HG02840 (cell line): Measurements from ENCODE around the gene SH3BP2.

ENCODE experiments used
- ATAC-seq: cut with Tn5 transposase; IDR thresholded peaks from one replicate; pipeline ENCODE4 v1.9.1; 2021; ENCODE audit warnings: mild to moderate bottlenecking, moderate library complexity, moderate number of reproducible peaks; ENCODE audit not compliant: unreplicated experiment, low FRiP score

SH3BP2 gene

DNA sequence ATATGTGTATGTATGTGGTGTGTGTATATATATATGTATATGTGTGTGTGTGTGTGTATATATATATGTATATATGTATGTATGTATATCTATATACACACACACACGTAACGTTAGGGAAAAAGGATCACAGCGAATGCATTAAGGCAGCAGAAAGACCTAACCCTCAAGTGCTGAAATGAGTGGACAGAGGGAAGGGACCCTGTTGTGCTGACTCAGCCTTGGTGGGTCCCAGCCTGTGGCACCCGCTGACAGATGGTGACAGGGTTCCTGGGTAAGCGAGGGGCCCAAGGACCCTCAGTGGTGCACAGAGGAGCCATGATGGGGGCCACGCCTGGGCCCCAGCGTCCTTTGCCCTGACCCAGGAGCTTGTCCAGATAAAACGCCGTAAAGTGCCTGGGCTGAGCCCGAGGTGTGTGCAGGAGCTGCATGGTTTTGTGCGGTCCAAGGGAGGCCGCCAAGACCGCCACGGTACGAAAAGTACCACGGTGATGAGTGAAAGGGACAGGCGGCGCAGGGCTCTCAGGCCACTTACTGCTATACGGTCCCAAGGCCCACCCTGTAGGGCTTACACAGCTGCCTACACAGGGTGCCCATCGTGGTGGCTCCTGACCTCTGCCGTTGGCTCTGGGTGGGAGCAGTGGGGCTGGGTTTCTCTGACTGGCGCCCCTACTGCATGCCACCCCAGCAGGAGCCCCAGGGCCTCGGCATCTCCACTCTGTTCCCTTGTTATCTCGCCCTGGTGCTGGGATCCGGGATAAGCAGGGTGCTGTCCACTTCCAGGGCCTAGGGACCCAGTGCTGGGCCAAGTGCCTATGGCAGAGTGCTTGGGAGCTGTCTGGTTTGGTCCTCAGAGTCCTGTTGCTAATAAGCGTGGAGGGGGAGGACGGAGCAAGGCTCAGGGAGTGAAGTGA lies 10.0 kb downstream of the SH3BP2 start:
- no peak for ATAC-seq

DNA sequence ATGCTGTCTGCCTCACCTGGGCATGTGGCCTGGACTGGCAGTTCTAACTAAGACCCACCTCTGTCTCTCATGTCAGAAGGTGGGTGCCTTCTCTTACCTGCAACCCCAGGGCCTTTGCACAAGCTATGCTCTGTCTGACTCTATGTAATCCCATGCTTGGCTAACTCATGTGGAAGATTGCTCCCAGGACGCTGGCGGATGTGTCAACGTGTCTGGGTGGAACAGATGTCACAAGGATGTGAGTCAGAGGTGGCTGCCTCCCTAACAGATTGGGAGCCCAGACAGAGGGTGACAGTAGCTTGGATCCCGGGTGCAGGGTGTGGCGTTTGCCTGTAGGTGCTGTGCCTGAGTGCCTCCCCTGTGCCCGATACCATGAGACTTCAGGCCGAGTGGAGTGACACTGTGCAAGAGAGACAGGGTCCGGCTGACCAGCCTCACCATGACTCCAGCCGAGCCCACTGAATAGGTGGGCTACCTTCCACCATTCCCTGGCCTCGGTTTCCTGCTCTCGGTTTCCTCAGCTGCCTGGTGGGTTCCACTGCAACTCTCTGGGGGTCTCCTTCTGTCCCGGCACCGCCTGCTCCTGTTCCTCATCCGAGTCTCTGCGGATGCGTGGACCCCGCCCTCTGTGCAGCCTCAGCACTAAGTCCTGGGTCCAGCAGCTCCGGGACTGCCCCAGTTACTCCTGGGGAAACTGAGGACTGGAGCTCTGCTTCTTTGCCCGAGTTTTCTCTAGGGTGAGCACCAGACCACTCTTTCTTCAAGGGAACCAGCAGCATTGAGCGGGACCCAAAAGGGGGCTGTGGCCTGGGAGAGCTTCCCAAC lies 11.0 kb downstream of the SH3BP2 start:
- ATAC-seq: no peak

DNA sequence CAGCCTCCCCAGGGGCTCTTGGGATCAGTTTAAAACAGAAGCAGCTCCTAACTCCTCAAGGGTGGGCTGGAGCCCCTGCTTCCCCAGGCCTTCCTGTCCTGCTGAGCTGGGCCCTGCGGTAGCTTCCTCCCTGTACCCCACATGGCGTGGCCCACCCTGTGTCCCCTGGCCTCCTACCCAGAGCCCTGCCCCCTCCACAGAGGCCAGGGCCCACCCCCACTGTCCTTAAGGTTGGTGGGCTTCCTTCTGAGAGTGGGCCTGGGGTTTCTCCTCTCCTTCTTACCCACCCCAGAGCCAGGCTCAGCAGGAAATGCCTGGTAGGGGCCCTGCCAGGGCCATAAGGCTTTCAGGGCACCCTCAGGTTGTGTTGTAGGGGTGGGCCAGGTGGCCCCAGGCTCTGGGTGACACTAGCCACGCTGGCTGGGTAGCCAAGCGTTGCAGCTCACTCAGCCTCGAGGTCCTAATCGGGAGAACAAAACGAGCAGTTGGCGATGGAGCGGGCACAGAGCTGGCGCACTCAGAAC lies 11.6 kb downstream of the SH3BP2 start:
- no peak for ATAC-seq

DNA sequence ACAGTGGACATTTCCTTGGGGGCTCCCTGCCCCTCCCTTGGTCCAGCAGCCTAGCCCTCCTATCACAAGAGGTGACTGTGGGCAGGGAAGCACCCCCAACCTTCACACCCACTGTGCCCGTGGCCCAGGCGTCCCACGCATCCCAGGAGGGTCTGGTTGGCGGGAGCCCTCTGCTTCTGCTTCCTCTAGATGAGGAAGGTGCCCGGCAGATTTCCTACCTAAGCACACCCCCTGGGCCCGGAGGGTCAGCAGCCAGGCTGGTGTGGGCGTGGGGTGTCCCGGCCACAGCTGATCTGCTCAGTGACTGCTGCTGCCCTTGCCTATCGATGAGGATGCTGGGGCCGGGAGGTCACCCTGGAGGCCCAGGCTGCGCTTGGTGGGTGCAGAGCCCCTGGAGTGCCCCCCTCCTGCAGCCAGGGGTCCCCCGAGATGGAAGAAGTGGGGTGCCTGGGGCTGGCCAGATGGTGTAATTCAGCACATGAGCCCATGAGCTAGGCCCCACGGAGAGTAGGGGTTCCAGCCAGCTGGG lies 12.2 kb downstream of the SH3BP2 start:
- ATAC-seq: no peak

DNA sequence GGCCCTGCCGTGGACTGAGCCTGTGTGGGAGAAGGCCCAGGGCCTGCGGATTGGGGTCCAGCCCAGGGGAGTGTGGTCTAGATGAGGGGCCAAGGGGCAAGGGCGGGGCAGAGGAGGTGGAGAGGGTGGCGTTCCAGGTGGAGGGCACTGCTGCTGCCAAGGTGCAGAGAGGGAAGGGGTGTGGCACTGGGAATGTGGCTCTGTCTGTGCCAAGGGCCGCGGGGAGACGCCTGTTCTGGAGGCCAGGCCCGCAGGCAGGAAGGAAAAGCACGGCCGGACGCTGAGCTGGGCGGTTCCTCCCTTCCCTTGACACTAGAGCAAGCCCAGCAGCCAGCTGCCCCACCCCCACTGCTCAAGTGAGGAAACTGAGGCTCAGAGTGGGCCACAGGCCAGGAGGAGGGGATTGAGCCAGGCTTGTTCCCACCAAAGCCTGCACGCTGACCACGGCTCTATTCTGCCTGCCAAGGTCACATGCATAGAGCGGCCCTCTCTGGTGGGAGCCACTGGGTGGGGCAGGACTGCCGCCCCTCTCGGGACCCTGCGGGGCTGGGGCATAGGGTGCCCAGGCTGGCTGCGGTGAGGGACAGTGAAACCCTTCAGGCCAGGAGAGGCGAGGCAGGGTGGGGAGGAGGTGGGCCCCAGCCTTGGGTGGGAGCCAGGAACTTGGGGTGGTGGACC lies 13.0 kb downstream of the SH3BP2 start:
- no peak for ATAC-seq

DNA sequence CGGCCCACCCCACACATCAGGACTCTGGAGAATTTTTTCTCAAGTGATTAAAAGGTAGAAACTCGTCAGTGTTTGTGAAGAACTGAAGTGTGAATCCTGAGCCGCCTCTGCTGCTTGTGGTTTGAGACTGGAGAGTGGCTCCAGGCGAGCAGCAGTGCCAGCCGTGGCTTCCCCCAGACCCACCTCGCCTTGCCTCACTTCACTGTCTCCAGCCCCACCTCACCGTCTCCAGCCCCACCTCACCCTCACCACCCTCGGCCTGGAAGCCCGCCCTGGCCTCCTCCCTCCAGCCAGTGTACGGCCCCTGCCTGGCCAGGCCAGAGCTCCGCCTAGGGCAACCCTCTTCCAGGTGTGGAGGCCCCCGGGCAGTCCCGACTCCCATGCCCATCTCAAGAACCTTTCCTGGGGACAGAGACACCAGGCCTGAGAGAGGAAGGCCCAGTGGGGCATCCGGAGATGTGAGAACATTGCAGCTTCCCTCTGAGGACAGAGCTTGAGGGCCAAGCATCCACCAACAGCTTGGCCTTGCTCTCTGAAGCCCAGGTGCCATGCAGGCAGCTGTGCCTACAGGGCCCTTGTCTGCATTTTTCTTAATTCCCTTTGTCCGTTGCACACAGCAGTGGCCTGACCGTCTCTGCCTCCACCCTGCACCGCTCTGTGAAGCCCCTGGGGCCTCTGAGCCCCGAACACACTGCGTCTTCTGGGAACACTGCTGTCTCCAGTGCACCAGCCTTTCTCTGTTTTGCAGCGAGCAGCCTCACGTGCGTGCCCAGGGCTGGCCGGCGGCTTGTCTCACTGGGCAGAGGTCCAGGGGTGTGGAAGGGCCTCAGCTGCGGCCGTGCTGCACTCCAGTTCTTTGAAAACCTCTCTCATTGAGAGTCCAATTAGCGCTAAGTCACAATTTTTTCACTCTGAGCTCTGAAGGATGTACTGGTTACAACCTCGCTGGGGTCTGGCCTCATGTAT lies 13.8 kb downstream of the SH3BP2 start:
- no peak for ATAC-seq

DNA sequence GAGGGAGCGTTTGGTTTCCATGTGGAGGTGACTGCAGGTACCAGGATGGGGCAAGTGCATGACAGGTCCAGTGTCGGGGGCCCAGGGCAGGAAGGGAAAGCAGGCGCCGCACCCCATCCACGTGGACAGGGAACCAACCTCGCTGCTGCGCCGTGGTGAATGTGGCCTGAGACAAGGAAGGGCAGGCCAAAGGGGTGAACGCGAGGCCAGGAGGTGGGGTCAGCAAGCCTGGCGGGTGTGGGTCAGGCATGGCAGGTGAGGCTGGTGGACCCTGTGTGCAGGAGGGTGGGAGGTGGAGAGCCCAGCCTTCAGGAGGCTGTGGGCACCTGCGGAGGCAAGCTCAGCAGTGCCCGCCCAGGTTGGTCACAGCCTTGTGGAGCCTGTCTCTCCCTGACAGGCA lies 14.7 kb downstream of the SH3BP2 start:
- no peak for ATAC-seq

DNA sequence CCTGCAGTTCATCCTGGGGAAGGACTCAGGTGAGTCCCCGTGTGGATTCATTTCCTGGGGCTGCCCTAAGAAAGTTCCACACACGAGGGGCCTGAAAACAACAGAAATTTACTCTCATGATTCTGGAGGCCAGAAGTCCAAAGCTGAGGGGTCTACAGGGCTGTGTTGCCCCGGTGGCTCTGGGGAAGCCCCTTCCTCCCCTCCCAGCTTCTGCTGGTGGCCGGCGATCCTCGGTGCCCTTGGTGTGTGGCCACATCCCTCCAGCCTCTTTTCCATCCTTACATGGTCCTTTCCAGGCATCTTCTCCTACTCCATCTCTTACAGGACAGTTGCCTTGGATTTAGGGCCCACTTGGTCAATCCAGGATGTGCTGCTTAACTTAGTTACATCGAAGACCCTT lies 15.1 kb downstream of the SH3BP2 start:
- no peak for ATAC-seq

DNA sequence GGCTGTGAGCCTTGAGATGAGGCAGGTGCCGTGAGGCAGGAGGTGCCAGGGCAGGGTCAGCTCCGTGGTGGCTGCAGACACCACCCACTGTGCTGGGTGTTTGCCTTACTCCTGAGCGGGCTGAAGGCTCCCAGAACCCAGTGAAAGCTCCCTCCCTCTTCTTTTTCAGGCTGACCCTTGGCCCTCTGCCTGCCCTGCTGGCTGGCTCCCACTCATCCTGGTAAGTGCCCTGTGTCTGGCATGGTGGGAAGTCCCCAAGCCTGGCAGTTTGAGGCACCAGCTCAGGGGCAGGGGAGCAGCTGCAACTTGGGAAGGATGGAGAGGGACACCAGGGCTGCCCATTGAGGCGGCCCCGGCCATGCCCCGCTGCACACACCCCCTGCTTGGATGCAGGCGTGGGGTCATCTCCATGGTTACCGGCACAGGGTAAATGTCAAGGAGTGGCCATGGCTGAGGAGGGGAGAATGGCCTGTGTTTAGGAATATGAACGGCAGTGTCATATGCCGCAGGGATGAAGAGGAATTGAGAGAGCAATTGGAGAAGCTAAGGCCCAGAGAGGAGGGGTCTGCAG lies 16.8 kb downstream of the SH3BP2 start:
- ATAC-seq: no peak

DNA sequence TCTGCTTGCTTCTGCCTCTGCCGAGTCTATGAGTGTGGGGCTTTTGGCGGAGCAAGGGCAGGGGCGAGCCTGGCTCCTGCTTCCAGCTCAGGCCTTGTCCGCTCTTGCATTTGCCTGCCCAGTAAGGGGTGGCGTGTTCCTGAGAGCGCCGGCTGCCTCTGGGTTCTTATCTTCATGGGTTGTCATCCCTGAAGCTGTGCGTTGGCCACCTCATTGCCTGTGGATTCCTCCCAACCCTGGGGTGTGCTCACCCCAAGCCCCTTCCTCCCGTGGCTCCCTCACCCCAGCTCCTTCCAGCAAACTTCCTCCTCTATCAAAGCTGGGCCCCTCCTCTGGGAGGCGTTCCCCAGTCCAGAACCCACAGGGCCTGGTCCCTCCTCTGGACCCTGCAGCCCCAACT lies 17.5 kb downstream of the SH3BP2 start:
- no peak for ATAC-seq

DNA sequence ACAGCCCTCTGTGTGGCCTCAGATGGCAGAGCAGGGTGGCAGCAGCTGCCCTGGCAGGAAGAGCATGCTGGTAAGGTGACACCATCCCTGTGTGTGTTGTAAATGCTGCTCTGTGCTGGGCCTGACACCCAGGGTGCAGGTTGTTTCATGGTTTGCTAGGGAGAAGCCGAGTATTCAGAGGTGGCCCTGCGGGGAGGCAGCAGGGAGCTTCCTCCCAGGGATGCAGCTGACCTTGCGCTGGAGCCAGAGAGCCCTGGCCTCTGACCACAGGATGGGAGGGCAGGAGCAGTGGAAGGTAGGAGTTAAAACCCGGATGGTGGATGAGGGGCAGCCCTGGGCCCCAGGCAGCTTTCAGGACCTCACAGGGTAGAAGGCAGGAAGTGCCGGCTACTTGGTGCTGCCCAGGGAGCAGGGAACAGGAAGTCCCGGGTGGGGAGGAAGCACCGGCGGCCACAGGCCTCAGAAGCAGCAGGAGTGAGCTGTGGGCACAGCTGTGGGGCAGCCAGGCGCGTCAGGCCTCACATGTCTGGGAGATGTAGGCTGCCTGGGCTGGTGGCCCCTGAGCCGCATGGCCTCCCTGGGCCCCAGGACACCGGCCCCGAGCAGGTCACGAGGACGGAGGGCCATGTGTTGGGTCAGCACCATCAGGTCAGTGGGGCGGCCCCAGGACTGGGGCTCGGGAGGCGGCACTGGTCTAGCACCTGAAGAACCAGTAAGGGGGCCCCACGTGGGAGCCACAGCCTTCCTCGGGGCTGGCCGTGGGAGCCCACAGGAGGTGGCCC lies 19.1 kb downstream of the SH3BP2 start:
- ATAC-seq: no peak

DNA sequence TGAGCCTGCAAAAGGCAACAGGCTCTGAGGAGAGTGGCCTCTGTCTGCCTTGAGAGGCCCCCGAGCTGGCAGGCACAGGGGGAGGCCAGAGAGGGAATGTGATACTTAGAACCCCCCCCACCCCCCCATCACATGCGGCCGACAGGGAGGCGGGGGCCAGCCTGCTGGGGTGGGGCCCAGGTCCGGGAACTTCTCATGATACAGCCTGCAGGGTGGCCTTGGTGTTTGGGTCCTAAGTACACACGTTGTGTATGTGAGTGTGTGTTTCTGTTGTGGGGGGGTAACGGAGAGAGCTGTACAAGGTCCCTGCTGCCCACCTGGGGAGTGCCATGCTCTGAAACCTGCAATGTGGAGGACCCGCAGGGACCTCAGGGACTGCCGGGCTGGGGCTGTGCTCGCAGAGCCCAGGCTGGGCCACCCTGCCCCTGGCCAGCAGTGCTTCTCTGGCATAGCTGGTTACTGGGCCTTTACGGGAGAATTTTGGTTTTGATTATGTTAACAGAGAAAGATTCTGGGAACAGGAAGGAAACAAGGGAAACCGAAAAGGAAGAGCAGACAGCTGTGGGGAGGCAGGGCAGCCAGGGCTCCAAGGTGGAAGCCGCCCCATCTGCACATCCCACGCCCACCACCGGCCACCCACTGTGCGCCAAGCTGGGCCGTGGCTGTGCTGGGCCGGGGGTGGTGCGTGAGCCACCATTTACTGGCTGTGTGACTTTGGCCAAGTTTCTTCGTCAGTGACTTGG lies 19.9 kb downstream of the SH3BP2 start:
- ATAC-seq: no peak

DNA sequence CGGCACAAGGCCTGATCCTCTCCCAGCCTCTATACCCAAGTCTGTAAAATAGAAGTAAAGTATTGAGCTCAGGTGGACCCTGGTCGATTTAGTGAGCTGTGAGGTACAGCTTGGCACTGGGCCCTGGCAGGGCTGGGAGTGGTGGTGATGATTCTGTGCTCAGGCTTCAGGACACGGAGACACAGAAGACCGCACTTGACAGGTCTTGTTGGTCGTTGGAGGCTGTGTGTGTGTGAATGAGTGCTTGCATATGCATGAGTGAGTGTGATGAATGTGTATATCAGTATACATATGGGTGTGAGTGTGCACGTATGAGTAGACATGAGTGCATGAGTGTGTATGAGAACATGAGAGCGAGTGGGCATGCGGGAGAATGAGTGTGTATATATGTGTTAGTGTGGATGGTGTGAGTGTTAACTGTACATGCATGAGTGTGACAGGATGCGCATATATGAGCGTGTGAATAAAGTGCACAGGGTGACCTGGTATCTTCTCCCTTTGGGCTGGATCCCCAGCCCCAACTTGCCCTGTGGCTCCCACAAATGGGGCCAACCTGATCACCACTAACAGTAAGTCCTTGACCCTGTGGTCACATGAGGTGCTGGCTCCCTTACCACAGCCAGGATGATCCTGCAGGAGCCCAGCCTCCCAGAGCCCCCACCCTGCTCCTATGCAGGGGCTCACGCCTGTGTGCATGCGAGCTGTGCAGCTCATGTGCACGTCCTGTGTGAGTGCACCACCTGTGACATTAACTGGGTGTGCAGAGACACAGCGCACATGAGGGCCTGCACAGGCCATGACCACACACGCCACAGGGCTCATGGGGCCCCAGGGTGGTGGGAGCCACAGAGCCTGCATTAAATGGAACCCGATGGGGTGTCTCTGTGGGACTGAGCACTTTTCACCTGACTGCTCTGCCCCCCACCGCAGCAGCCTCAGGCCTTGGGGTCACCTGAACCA lies 20.8 kb downstream of the SH3BP2 start:
- no peak for ATAC-seq

DNA sequence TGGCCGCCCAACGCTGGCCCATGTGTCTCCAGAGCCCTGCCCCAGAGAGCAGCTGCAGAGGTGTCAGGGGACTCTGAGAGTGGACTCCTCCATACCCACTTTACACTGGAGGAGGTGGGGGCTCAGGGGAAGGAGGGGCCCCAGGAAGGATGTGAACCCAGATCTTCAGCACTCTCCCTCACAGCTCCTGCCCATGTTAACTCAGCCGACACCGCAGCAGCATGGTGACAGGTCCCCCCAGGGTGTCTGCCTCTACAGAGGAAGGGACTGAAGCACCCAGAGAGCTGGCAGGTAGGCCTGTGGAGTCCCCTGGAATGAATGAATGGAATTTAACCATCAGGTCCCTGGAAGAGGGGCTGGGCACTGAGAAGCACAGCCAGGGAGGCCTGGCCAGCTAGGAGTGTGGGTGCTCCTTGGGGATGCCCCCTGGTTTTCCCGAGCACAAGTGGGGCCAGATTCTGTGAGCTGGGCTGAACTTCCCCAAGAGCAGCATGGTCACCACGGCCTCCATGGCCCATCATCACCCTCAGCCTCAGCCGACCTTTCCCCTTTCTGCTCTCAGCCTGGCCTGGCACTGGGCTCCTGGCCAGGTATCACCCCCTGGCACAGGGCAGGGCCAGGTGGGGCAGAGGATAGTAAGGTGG lies 21.9 kb downstream of the SH3BP2 start:
- no peak for ATAC-seq

DNA sequence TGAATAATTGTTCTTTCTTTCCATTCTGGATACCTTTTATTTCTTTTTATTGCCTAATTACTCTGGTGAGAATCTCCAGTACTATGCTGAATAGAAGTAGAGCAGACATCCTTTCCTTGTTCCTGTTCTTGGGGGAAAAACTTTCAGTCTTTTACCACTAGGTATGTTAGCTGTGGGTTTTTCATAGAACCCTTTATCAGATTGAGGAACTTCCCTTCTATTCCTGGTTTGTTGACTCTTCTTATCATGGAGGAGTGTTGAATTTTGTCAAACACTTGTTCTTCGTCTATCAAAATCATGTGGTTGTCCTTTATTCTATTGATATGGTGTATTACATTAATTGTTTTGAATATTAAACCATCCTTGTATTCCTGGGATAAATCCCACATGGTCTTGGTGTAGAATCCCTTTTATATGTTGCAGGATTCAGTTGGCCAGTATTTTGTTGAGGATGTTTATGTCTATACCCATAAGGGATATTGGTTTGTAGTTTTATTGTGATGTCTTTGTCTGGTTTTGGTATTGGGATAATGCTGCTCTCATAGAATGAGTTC lies 23.6 kb downstream of the SH3BP2 start:
- no peak for ATAC-seq

DNA sequence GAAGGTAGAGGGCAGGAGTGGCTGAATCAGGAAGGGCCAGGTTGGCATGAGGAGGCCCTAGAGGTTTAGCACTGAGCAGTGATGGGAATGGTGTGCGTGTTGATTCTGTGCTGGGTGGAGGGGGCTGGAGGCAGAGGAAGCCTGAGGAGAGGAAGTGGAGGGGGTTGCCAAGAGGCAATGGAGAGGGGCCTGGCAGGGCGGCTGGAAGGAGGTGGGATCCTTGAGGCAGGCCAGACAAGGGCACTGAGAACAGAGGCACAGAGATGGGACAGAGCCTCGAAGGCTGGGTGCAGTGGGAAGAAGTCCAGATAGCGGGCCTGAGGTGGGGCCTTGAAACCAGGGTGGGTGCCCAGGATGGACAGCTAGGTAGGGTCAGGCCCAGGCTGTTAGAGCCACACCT lies 24.3 kb downstream of the SH3BP2 start:
- no peak for ATAC-seq
